Head of caudate nucleus (tissue), 42 donors: Measurements from ENCODE around the gene LUC7L3.
A peak's percentile ranks its signal among the peaks of the same experiment; 100 is the strongest.

Experiments
- DNase-seq, 42 donors: peaks; one replicate each; pipeline versions ENCODE4 v3.0.0 to v3.0.0-alpha.2; 2020 to 2021; ENCODE audit warnings: mixed read lengths in 7 of 42
- intact Hi-C: fragments of 100-400 bp; cut with DNase I; formaldehyde crosslinking; loops from one replicate; pipeline ENCODE4 v1.15.0; 2022

LUC7L3 gene

GRCh38 chr17:50728881-50729765 is 9.7 kb downstream of the LUC7L3 start:
- no peak for DNase-seq
- intact Hi-C loops, result no loop called here

DNA sequence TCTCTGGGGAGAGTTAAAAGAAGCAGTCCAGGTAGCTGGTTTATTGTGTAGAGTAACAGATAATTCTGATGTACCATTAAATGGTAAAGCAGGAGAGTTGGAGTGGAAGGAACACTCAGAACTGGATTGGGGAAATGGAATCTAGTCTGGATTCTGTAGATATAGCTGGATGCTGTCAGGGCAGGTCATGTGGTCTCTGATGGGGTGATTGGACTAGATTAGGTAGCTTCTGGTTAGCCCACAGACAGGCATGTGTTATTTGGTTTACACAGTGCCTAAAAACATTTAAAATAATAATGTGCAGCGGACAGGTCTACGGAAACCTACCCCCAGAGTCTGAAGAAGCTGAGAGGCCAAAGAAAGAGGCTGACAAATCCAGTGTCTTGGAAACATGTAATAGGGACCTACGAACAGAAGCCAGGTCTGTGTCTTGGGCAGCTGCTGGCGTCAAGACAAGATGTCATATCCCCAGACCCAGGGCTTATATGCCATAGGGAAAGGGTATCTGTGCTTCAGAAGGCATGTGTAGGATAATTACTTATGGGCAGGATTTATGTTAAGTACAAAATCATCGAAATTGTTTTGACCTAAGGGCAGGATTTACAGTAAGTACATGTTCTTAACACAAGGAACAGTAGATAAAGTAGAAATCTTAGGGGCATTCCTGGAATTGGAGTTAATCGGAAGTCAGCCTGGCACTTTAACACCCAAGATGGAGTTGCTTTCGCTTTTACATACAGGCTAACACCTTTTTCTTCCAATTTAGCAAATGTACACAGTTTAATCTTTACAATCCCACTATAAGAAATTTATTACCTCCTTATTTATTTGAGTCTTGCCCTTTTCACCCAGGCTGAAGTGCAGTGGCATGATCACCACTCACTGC is 12.4 kb downstream of the LUC7L3 start:
- intact Hi-C loops, result no loop called here
- no peak for DNase-seq

- intact Hi-C loops, result no loop called here
- no peak for DNase-seq
These were observed 15.9 kb downstream of the LUC7L3 start for GRCh38 chr17:50735287-50735686.

- intact Hi-C loops, result no loop called here
- no peak for DNase-seq
These were observed 17.8 kb downstream of the LUC7L3 start for GRCh38 chr17:50737118-50737698.

DNA sequence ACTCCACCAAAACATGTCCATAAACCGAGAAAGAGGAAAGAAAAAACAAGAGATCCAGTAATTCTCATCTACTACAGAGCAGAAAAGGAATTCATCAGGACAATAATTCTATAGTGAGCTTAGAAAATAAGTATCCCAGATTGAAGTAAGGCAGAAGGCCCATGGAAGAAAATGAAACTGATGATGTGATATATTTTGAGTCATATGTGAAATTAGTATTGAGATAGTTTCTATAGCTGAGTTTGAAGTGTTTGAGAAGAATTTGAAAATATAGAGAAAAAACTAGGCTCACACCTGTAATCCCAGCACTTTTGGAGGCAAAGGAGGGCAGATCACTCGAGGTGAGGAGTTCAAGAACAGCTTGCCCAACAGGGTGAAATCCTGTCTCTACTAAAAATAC is 19.7 kb downstream of the LUC7L3 start:
- DNase-seq, result no peak
- intact Hi-C loops, result no loop called here

- intact Hi-C loops, result no loop called here
- DNase-seq, result no peak
These were observed 26.2 kb downstream of the LUC7L3 start for GRCh38 chr17:50745631-50746030.

DNA sequence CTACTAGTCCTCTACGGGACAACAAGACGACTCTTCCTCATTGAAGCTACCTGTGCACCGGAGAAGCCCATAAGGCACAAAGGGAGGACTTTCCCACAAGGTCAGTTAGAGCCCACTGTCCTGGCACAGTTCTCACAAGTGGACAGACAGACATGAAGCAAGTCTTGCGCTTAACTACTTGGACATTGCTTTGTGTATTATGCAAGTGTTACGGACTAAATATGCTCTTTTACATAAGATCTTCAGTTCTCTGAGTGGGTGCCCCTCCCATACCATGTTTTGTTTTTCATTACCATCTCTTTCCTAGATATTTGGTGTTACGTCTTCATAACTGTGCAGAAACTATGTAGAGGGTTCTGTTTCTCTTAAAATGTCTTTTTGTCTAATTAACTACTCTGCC is 29.8 kb downstream of the LUC7L3 start:
- intact Hi-C loops, result no loop called here
- no peak for DNase-seq

- DNase-seq, result no peak
- intact Hi-C loops, result no loop called here
These were observed 35.1 kb downstream of the LUC7L3 start for GRCh38 chr17:50754521-50754920.

DNA sequence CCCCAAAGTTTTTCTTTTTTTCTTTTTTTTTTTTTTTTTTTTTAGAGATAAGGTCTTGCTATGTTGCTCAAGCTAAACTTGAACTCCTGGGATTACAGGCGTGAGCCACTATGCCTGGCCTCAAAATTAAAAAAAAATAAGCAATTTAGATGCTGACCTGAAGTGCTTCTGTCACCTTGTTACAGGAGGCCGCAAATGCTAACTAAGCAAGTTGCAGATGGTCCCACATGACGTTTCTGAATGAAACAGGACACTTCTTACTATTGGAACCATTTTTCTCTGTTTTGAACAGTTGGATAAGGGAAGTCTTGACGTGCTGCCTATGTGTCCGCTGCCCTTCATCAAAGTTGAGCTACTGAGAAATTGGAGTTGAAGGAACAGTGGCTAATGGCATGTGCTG is 39.1 kb downstream of the LUC7L3 start:
- intact Hi-C loops, result no loop called here

DNA sequence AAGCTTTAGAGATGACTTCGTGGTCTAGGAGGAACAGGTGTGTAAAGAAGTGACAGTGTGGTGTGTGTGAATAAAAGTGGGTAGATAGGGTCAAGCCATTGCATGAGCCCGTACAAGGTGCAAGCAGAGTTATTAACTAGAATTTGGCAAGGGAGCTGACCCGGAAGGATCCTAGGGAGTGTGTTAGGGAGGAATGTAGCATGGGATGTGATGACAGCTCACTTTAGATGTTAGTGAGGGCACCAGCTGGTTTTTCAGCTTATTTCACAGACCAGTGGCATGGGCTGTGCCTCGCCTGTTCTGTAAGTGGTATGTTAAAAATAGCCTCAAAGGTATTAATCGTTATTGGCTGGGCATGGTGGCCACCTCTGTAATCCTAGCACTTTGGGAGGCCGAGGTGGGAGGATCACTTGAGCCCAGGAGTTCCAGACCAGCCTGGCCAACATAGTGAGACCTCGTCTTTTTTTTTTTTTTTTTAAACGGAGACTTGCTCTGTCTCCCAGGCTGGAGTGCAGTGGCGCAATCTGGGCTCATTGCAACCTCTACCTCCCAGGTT is 39.7 kb downstream of the LUC7L3 start:
- no peak for DNase-seq
- intact Hi-C loops, result no loop called here

More for the DNA sequence above, 39.1 kb downstream of the LUC7L3 start:
- no peak for DNase-seq

DNA sequence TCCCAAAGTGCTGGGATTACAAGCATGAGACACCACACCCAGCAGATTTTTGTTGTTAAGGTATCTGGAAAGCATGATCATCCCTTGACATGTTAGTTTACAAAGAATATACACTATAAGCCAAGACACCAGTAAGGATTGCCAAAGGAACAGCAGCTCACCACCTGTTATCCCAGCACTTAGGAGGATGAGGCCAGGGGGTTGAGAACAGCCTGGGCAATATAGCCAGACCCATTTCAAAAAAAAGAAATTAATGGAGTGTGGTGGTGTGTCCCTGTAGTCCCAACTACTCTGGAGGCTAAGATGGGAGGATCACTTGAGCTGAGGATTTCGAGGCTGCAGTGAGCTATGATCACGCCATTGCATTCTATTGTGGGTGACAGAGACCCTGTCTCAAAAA is 42.8 kb downstream of the LUC7L3 start:
- intact Hi-C loops, result no loop called here
- peak in 1 of 42 donors; percentile 7 for DNase-seq

DNA sequence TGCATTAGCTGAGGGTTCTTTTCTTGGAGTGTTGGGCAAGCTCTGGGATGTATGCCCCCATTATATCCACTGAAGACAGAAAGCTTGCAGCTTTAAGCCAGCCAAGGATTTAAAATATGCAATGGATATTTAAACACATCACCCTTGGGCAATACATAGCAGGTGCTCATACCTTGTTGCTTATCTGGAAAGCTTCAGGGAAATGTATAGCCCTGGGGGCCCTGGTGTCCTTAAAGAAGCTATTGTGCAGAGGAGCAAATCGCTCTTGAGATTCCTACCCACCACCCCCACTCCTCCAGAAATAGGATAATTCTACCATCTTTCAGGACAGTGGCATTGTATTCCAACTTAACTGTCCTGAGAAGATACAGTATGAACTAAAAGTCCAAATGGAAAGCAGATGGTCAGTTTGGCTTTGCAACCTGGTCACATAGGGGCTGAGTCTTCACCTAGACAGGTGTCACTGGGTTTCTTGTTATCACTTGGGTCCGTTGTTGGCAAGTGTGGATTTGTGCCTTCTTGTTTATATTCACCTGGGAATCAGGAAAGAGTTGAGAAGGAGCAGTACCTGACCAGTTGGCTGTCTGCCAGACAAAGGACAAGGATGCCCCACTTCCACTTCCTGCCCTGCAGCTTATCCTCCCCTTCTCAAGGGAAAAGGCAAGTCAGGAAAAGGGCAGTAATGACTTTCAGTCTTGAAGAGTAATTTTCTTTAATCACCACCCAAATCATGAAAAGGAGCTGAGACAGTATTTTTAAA is 44.5 kb downstream of the LUC7L3 start:
- intact Hi-C loops, result no loop called here
- DNase-seq, result peak in 1 of 42 donors; percentile 40

GRCh38 chr17:50764734-50765149 is 45.3 kb downstream of the LUC7L3 start:
- DNase-seq, result peak in 1 of 42 donors; percentile 26
- intact Hi-C loops, result no loop called here

- peak in 1 of 42 donors; percentile 41 for DNase-seq
- intact Hi-C loops, result no loop called here
These were observed 46.2 kb downstream of the LUC7L3 start for GRCh38 chr17:50765454-50766221.

- DNase-seq, result peak in 1 of 42 donors; percentile 17
- intact Hi-C loops, result no loop called here
These were observed 47.0 kb downstream of the LUC7L3 start for GRCh38 chr17:50766222-50767023.

DNA sequence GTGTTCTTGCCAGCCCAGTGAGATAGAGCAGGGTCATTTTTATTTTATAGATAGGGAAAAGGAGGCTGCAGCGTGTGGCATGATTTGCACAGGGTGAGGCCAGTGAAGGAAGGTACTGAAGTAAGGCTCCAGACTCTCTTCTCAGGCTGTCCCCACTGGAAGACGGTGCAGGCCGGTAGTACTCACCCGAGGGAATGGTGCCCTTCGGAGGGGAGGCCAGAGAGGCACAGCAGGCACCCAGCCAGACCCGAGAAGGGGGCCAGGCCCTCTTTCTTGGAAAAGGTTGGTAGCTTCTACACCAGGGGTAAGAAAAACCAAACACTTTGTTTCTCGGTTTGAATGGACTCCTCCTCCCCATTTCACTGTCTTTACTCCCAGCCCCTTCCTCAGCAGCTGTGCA is 47.6 kb downstream of the LUC7L3 start:
- DNase-seq, result peak in 1 of 42 donors; percentile 29

GRCh38 chr17:50767446-50767845 is 48.0 kb downstream of the LUC7L3 start, which contains the start of gene ANKRD40CL:
Gene ANKRD40CL (minus strand): TSS chr17:50767518. CDS start chr17:50766913, 605 bp downstream.
- intact Hi-C loops, result no loop called here
- peak in 1 of 42 donors; percentile 9 for DNase-seq

More for the DNA sequence above, 47.6 kb downstream of the LUC7L3 start:
- intact Hi-C loops, result no loop called here
